Smooth muscle cell (in vitro differentiated cells): ENCODE data around the gene STK11. TPM values are rescaled to one million over a fixed set of nuclear protein-coding genes. Genes with fewer than 3 reads are reported as not detected.

Source experiments
- DNase-seq: peaks from one replicate; lab custom pipeline; 2025; ENCODE audit not compliant: unreplicated experiment; lab: John Stamatoyannopoulos, UW
- H2AFZ ChIP-seq: fragments of 200-600 bp; sonication (generic); 2 replicates; pipeline ENCODE4 v1.6.0; 2016; ENCODE audit warnings: antibody characterized with exemption, low read depth, mild to moderate bottlenecking
- H3F3A ChIP-seq: fragments of 200-600 bp; sonication (generic); 2 replicates; pipeline ENCODE4 v1.6.0; 2017; ENCODE audit warnings: antibody characterized with exemption, low read depth
- H3K27ac ChIP-seq: fragments of 200-600 bp; sonication (generic); 2 replicates; pipeline ENCODE4 v1.5.1; 2016; ENCODE audit warnings: low read depth, mild to moderate bottlenecking
- H3K27me3 ChIP-seq: fragments of 200-600 bp; sonication (generic); 2 replicates; pipeline ENCODE4 v1.6.1; 2016; ENCODE audit warnings: low read depth, mild to moderate bottlenecking
- H3K36me3 ChIP-seq: fragments of 200-600 bp; sonication (generic); 2 replicates; pipeline ENCODE4 v1.5.1; 2016; ENCODE audit warnings: low read depth
- H3K4me1 ChIP-seq: fragments of 200-600 bp; sonication (generic); 2 replicates; pipeline ENCODE4 v1.5.1; 2016; ENCODE audit warnings: low read depth
- H3K4me2 ChIP-seq: fragments of 200-600 bp; sonication (generic); 2 replicates; pipeline ENCODE4 v1.6.0; 2016; ENCODE audit warnings: mild to moderate bottlenecking
- H3K4me3 ChIP-seq: fragments of 200-600 bp; sonication (generic); 2 replicates; pipeline ENCODE4 v1.5.1; 2016; ENCODE audit warnings: mild to moderate bottlenecking
- H3K79me2 ChIP-seq: fragments of 200-600 bp; sonication (generic); 2 replicates; pipeline ENCODE4 v1.6.0; 2016; ENCODE audit warnings: low read depth, mild to moderate bottlenecking
- H3K9ac ChIP-seq: fragments of 200-600 bp; sonication (generic); 2 replicates; pipeline ENCODE4 v1.6.0; 2016; ENCODE audit warnings: low read depth
- H3K9me3 ChIP-seq: fragments of 200-600 bp; sonication (generic); replicated peaks from 2 replicates; pipeline ENCODE4 v1.5.1; 2016; ENCODE audit warnings: low read depth
- H4K20me1 ChIP-seq: fragments of 200-600 bp; sonication (generic); 2 replicates; pipeline ENCODE4 v1.6.0; 2016; ENCODE audit warnings: low read depth
- CTCF ChIP-seq: fragments of 200-600 bp; sonication (generic); IDR thresholded peaks from 2 replicates; pipeline ENCODE4 v1.5.1; 2017; ENCODE audit warnings: borderline replicate concordance, mild to moderate bottlenecking, antibody characterized with exemption; ENCODE audit not compliant: insufficient read depth, poor library complexity, severe bottlenecking
- WGBS: methylation state at CpG from one replicate; pipeline ENCODE4 v1.1.7; 2016; ENCODE audit warnings: low lambda C conversion rate; 5-methylcytosine and 5-hydroxymethylcytosine counted together
- polyA plus RNA-seq: library from polyadenylated mRNA; unstranded; fragments of >200 nt; fragmentation: Nextera tagmentation; extraction: Ambion mirVana; gene quantifications from 2 replicates; pipeline ENCODE4 v1.2.1, GENCODE V29; 2016
- total RNA-seq: library from RNA; depleted of rRNA; stranded (reverse); fragments of >200 nt; gene quantifications from 2 replicates; pipeline ENCODE4 v1.2.3, GENCODE V29; 2014

Gene STK11
- total and polyA plus RNA-seq, 2 experiments from 2014 or later = 23.6 to 62.3 TPM

GRCh38 chr19:1225440-1226226 is 20.1 kb downstream of the STK11 start:
- Histone ChIP-seq H3F3A (no peaks in the 10 kb centered on the region), H3K79me2 (peaks cover 1% of the 10 kb centered on the region), H3K4me1 (no peaks in the 10 kb centered on the region), H3K9ac (no peak overlapping the region), H3K9me3 (no peaks in the 10 kb centered on the region), H3K36me3 (no peaks in the 10 kb centered on the region), H3K4me2 (no peak overlapping the region), H4K20me1 (peaks cover 50% of the 10 kb centered on the region), H2AFZ (no peak overlapping the region), H3K27me3 (no peaks in the 10 kb centered on the region), H3K4me3 (no peak overlapping the region), H3K27ac (no peak overlapping the region)
- 87% methylated on average over 22 of the region's 29 CpGs for WGBS
- no peak for TF ChIP-seq CTCF
- no peak for DNase-seq

GRCh38 chr19:1226227-1226518 is 20.6 kb downstream of the STK11 start:
- DNase-seq = no peak
- no peaks in the 10 kb centered on the region for H3K9me3 ChIP-seq
- no peak overlapping the region for H3K9ac ChIP-seq
- whole genome bisulfite sequencing = 97% methylated on average over 10 of the region's 11 CpGs
- H3K4me3 ChIP-seq = no peak overlapping the region
- no peaks in the 10 kb centered on the region for H3K79me2 ChIP-seq
- H4K20me1 ChIP-seq = peaks cover 45% of the 10 kb centered on the region
- no peaks in the 10 kb centered on the region for H3F3A ChIP-seq
- H3K4me1 ChIP-seq = no peaks in the 10 kb centered on the region
- H2AFZ ChIP-seq = no peak overlapping the region
- no peak overlapping the region for H3K4me2 ChIP-seq
- H3K27ac ChIP-seq = no peak overlapping the region
- TF ChIP-seq CTCF = no peak
- no peaks in the 10 kb centered on the region for H3K36me3 ChIP-seq
- H3K27me3 ChIP-seq = no peaks in the 10 kb centered on the region

GRCh38 chr19:1226522-1227303 is 21.1 kb downstream of the STK11 start:
- Histone ChIP-seq H2AFZ (no peak overlapping the region), H3K27ac (no peak overlapping the region), H3K9ac (no peak overlapping the region), H3K4me2 (no peak overlapping the region), H3K9me3 (no peaks in the 10 kb centered on the region), H3K4me3 (no peak overlapping the region), H3K27me3 (no peaks in the 10 kb centered on the region), H3K4me1 (no peaks in the 10 kb centered on the region), H3F3A (no peaks in the 10 kb centered on the region), H3K36me3 (no peaks in the 10 kb centered on the region), H3K79me2 (no peaks in the 10 kb centered on the region), H4K20me1 (peaks cover 42% of the 10 kb centered on the region)
- DNase-seq = no peak
- WGBS = 97% methylated on average over 38 of the region's 50 CpGs
- no peak for TF ChIP-seq CTCF
